Renal cortical epithelial cell (primary cell): Measurements from ENCODE around the gene NINL. TPM values are rescaled to one million over a fixed set of nuclear protein-coding genes. Genes with fewer than 3 reads are reported as not detected.
"Not testable (repeated sequence)": the region's sequence is repeated elsewhere in the genome, so short reads cannot be mapped to it uniquely, and the experiment has no call there.

ENCODE experiments used
- DNase-seq: peaks from one replicate; pipeline ENCODE4 v3.0.0-alpha.2; 2011; ENCODE audit warnings: low read depth
- total RNA-seq: library from RNA; depleted of rRNA; stranded (reverse); fragments of >200 nt; gene quantifications from 2 replicates; pipeline ENCODE4 v1.2.3, GENCODE V29; 2014

NINL gene
- total RNA-seq, 1 donor from 2014 or later: 26.5 TPM

GRCh38 chr20:25592135-25592852, 7.0 kb upstream of the NINL start:
- no peak for DNase-seq

- DNase-seq: not testable (repeated sequence)
Measured at GRCh38 chr20:25590778-25591177, 5.4 kb upstream of the NINL start.

- DNase-seq: no peak
Measured at GRCh38 chr20:25588491-25588890, 3.2 kb upstream of the NINL start.

GRCh38 chr20:25587536-25587935, 2.2 kb upstream of the NINL start:
- no peak for DNase-seq

GRCh38 chr20:25586877-25587276, 1.5 kb upstream of the NINL start:
- peak; percentile 29 for DNase-seq

- DNase-seq: not testable (repeated sequence)
Measured at GRCh38 chr20:25583607-25584006, 1.7 kb downstream of the NINL start.

- DNase-seq: peak; percentile 76
Measured at GRCh38 chr20:25580711-25581110, 4.6 kb downstream of the NINL start.

- no peak for DNase-seq
Measured at GRCh38 chr20:25579081-25579770, 6.1 kb downstream of the NINL start.

GRCh38 chr20:25576783-25577530, 8.4 kb downstream of the NINL start:
- DNase-seq: no peak

- peak; percentile 42 for DNase-seq
Measured at GRCh38 chr20:25574411-25574810, 10.9 kb downstream of the NINL start.

- no peak for DNase-seq
Measured at GRCh38 chr20:25573288-25574251, 11.8 kb downstream of the NINL start.

GRCh38 chr20:25571817-25572216, 13.5 kb downstream of the NINL start:
- DNase-seq: no peak

- no peak for DNase-seq
Measured at GRCh38 chr20:25571240-25571639, 14.1 kb downstream of the NINL start.

- no peak for DNase-seq
Measured at GRCh38 chr20:25570148-25570530, 15.2 kb downstream of the NINL start.

GRCh38 chr20:25567286-25567685, 18.0 kb downstream of the NINL start:
- no peak for DNase-seq

GRCh38 chr20:25566821-25567220, 18.5 kb downstream of the NINL start:
- no peak for DNase-seq

GRCh38 chr20:25565578-25566157, 19.7 kb downstream of the NINL start:
- no peak for DNase-seq

GRCh38 chr20:25563876-25564275, 21.5 kb downstream of the NINL start:
- DNase-seq: no peak

GRCh38 chr20:25563362-25563761, 22.0 kb downstream of the NINL start:
- DNase-seq: no peak

- not testable (repeated sequence) for DNase-seq
Measured at GRCh38 chr20:25561771-25562170, 23.6 kb downstream of the NINL start.

- peak; percentile 83 for DNase-seq
Measured at GRCh38 chr20:25553819-25554296, 31.5 kb downstream of the NINL start.
